ENCODE results near the gene RNF213.

RNF213 gene

DNA sequence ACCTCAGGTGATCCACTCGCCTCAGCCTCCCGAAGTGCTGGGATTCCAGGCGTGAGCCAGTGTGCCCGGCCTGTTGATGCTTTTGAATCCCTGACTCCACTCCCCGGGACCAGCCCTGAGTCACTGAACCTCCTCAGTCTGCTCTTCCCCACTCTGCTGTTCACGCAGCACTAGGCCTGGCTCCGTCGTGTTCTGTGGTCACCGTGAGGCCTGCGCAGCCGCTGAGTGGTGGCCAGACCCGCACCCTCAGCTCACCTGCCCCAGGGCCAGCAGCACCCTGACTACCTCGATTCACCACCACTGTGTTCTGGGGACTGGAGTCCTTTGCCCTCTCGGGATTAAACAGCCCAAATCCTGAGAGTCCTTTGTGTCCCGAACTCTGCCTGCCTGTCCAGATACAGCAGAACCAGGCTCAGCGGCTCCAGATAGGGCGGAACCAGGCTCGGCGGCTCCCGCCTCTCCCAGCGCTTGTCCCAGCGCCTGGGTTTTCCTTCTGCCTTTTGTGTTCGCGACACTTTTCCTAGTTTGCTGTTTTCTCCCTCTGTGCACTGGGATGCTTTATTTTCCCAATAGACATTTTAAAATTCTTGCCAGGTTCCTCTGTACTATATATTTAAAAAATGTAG lies 95.7 kb downstream of the RNF213 start:
- POLR2A ChIA-PET: no interaction called here
- Histone ChIP-seq H3K27ac (ENCODE audit: insufficient read depth in 1 of 2, low read depth in 1 of 2, low read length in 2 of 2, poor library complexity in 1 of 2, severe bottlenecking in 2 of 2) (no peak overlapping the region), H3K9me3 (ENCODE audit: control extremely low read depth in 1 of 5, control insufficient read depth in 4 of 5, insufficient read depth in 2 of 5, low read depth in 1 of 5, low read length in 4 of 5) (peaks cover 1 to 13% (median 7%) of the 10 kb centered on the region in 5 experiments), H3K27me3 (replicated peaks in 2 of 5; ENCODE audit: control insufficient read depth in 4 of 5, insufficient read depth in 5 of 5, low read length in 4 of 5) (no peaks in the 10 kb centered on the region), H3K4me1 (ENCODE audit: control extremely low read depth in 1 of 4, control insufficient read depth in 4 of 4, insufficient read depth in 4 of 4, low read length in 3 of 4) (no peaks in the 10 kb centered on the region), H3K4me3 (ENCODE audit: control insufficient read depth in 1 of 7, extremely low read depth in 1 of 7, insufficient read depth in 4 of 7, low read depth in 2 of 7, low read length in 6 of 7) (no peak overlapping the region), H3K36me3 (ENCODE audit: control insufficient read depth in 4 of 4, insufficient read depth in 4 of 4, low read length in 3 of 4) (peaks cover 28 to 89% (median 75%) of the 10 kb centered on the region in 4 experiments)
- 97% methylated on average over 22 of the region's 24 CpGs for WGBS (ENCODE audit: insufficient coverage)
- CTCF ChIA-PET: no interaction called here
- no peak for DNase-seq

DNA sequence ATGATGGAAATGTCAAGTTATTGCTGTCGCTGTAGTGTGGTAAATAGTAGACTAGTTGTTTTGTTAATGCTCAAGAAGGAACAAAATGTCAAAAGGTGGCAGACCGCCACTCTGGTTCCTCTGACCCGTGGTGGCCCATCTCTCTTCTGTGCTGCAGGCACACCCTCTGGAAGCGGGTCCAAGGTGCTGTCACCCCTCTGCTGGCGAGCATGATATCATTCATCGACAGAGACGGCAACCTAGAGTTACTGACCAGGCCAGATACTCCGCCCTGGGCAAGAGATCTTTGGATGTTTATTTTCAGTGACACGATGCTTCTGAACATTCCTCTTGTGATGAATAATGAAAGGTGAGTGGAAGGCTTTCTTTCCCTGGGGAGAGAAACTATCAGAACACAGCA lies 97.5 kb downstream of the RNF213 start:
- Histone ChIP-seq H3K9me3 (ENCODE audit: control extremely low read depth in 1 of 5, control insufficient read depth in 4 of 5, insufficient read depth in 2 of 5, low read depth in 1 of 5, low read length in 4 of 5) (peaks cover 1 to 16% (median 7%) of the 10 kb centered on the region in 5 experiments), H3K4me1 (ENCODE audit: control extremely low read depth in 1 of 4, control insufficient read depth in 4 of 4, insufficient read depth in 4 of 4, low read length in 3 of 4) (no peaks in the 10 kb centered on the region), H3K4me3 (ENCODE audit: control insufficient read depth in 1 of 7, extremely low read depth in 1 of 7, insufficient read depth in 4 of 7, low read depth in 2 of 7, low read length in 6 of 7) (no peak overlapping the region), H3K27ac (ENCODE audit: insufficient read depth in 1 of 2, low read depth in 1 of 2, low read length in 2 of 2, poor library complexity in 1 of 2, severe bottlenecking in 2 of 2) (no peak overlapping the region), H3K27me3 (replicated peaks in 2 of 5; ENCODE audit: control insufficient read depth in 4 of 5, insufficient read depth in 5 of 5, low read length in 4 of 5) (no peaks in the 10 kb centered on the region), H3K36me3 (ENCODE audit: control insufficient read depth in 4 of 4, insufficient read depth in 4 of 4, low read length in 3 of 4) (peaks cover 27 to 91% (median 70%) of the 10 kb centered on the region in 4 experiments)
- no peak for DNase-seq
- WGBS (ENCODE audit: insufficient coverage): 100% methylated on average over 8 of the region's 9 CpGs
- ChIA-PET POLR2A (no interaction called here), CTCF (no interaction called here)

DNA sequence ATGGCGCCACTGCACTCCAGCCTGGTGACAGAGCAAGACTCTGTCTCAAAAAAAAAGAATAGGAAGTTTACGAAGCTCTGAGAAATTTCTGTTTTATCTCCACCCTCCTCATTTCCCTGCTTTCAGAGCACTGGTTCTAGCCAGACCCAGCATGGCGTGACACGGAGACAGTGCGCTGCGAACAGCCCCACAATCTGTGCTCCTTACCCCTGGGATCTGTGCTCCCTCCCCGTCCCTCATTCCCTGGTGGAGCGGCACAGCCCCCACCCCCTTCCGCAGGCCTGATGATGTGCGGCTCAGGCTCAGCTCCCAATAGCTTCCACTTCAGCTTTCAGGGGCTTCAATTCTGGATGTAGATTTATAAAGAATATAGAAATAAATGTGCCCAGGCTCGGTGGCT lies 98.2 kb downstream of the RNF213 start:
- POLR2A ChIA-PET: no interaction called here

DNA sequence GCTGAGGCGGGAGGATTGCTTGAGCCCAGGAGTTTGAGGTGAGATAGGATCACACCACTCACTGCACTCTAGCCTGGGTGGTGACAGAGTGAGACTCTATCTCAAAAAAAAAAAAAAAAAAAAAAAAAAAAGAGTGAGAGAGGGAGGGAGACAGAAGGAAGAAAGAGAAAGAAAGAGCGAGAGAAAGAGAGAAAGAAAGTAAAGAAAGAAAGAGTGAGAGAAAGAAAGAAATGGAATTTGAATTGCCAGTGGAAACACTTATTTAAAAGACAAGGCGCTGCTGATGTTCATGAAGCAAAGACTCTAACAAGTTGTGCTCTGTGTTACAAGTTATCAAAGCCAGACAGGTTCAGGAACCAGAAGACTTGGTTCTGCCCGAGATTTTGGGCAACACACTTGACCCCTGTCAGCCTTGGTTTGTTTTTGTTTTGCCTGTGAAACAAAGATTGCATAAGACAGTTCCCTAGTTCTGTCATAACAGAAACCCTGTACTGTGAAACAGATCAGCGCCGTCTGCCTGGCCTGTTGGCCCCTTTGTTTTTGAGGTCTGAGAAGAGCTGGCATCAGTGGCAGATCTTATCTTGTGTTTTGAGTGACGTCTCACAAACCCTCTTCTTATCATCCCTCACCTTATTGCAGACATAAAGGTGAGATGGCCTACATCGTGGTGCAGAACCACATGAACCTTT lies 98.9 kb downstream of the RNF213 start:
- no peak overlapping the region for H3K27ac ChIP-seq (ENCODE audit: insufficient read depth in 1 of 2, low read depth in 1 of 2, low read length in 2 of 2, poor library complexity in 1 of 2, severe bottlenecking in 2 of 2)
- DNase-seq: no peak
- no peak overlapping the region for H3K4me3 ChIP-seq (ENCODE audit: control insufficient read depth in 1 of 7, extremely low read depth in 1 of 7, insufficient read depth in 4 of 7, low read depth in 2 of 7, low read length in 6 of 7)
- 94% methylated on average over 5 of the region's 8 CpGs for WGBS (ENCODE audit: insufficient coverage)
- no peaks in the 10 kb centered on the region for H3K4me1 ChIP-seq (ENCODE audit: control extremely low read depth in 1 of 4, control insufficient read depth in 4 of 4, insufficient read depth in 4 of 4, low read length in 3 of 4)
- H3K27me3 ChIP-seq (replicated peaks in 2 of 5; ENCODE audit: control insufficient read depth in 4 of 5, insufficient read depth in 5 of 5, low read length in 4 of 5): no peaks in the 10 kb centered on the region
- ChIA-PET POLR2A (no interaction called here), CTCF (interaction anchor here (1.2 kb wide), 1 partner anchor 14 kb away, joined by 3 read pairs; no protein-coding TSS in a partner anchor)
- peaks cover 24 to 91% (median 69%) of the 10 kb centered on the region in 4 experiments for H3K36me3 ChIP-seq (ENCODE audit: control insufficient read depth in 4 of 4, insufficient read depth in 4 of 4, low read length in 3 of 4)
- peaks cover 1 to 16% (median 7%) of the 10 kb centered on the region in 5 experiments for H3K9me3 ChIP-seq (ENCODE audit: control extremely low read depth in 1 of 5, control insufficient read depth in 4 of 5, insufficient read depth in 2 of 5, low read depth in 1 of 5, low read length in 4 of 5)

More for the DNA sequence above, 98.2 kb downstream of the RNF213 start:
- no peak overlapping the region for H3K27ac ChIP-seq (ENCODE audit: insufficient read depth in 1 of 2, low read depth in 1 of 2, low read length in 2 of 2, poor library complexity in 1 of 2, severe bottlenecking in 2 of 2)
- H3K27me3 ChIP-seq (replicated peaks in 2 of 5; ENCODE audit: control insufficient read depth in 4 of 5, insufficient read depth in 5 of 5, low read length in 4 of 5): no peaks in the 10 kb centered on the region
- no peak overlapping the region for H3K4me3 ChIP-seq (ENCODE audit: control insufficient read depth in 1 of 7, extremely low read depth in 1 of 7, insufficient read depth in 4 of 7, low read depth in 2 of 7, low read length in 6 of 7)
- DNase-seq: no peak
- peaks cover 26 to 91% (median 70%) of the 10 kb centered on the region in 4 experiments for H3K36me3 ChIP-seq (ENCODE audit: control insufficient read depth in 4 of 4, insufficient read depth in 4 of 4, low read length in 3 of 4)
- H3K9me3 ChIP-seq (ENCODE audit: control extremely low read depth in 1 of 5, control insufficient read depth in 4 of 5, insufficient read depth in 2 of 5, low read depth in 1 of 5, low read length in 4 of 5): peaks cover 1 to 16% (median 7%) of the 10 kb centered on the region in 5 experiments
- WGBS (ENCODE audit: insufficient coverage): 97% methylated on average over 10 of the region's 11 CpGs
- no peaks in the 10 kb centered on the region for H3K4me1 ChIP-seq (ENCODE audit: control extremely low read depth in 1 of 4, control insufficient read depth in 4 of 4, insufficient read depth in 4 of 4, low read length in 3 of 4)
- CTCF ChIA-PET: interaction anchor here (1.2 kb wide), 1 partner anchor 15 kb away, joined by 3 read pairs; no protein-coding TSS in a partner anchor

DNA sequence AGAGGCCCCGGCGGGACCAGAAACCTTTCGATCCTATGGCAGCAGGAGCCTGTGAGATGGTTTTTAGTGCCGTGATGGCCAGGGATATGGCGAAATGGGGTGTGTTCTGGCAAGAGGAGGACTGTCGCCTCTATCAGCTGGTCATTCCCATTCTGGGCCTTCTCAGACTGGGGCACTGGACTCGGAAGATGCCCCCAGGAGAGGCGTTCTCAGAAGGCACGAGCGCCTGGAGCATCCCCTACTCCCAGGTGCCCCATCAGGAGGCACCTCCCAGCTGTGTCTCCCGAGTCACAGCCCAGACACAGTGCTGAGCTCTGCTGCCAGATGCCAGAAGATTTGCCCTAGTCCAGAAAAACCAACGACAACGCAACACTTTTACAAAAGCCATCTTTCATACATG lies 99.7 kb downstream of the RNF213 start:
- Histone ChIP-seq H3K36me3 (ENCODE audit: control insufficient read depth in 4 of 4, insufficient read depth in 4 of 4, low read length in 3 of 4) (peaks cover 29 to 92% (median 70%) of the 10 kb centered on the region in 4 experiments), H3K4me1 (ENCODE audit: control extremely low read depth in 1 of 4, control insufficient read depth in 4 of 4, insufficient read depth in 4 of 4, low read length in 3 of 4) (no peaks in the 10 kb centered on the region), H3K9me3 (ENCODE audit: control extremely low read depth in 1 of 5, control insufficient read depth in 4 of 5, insufficient read depth in 2 of 5, low read depth in 1 of 5, low read length in 4 of 5) (peaks cover 1 to 16% (median 7%) of the 10 kb centered on the region in 5 experiments), H3K27me3 (replicated peaks in 2 of 5; ENCODE audit: control insufficient read depth in 4 of 5, insufficient read depth in 5 of 5, low read length in 4 of 5) (no peaks in the 10 kb centered on the region), H3K4me3 (ENCODE audit: control insufficient read depth in 1 of 7, extremely low read depth in 1 of 7, insufficient read depth in 4 of 7, low read depth in 2 of 7, low read length in 6 of 7) (no peak overlapping the region), H3K27ac (ENCODE audit: insufficient read depth in 1 of 2, low read depth in 1 of 2, low read length in 2 of 2, poor library complexity in 1 of 2, severe bottlenecking in 2 of 2) (no peak overlapping the region)
- WGBS (ENCODE audit: insufficient coverage): 97% methylated on average over 9 of the region's 13 CpGs
- DNase-seq: no peak
- CTCF ChIA-PET: no interaction called here
- POLR2A ChIA-PET: no interaction called here

DNA sequence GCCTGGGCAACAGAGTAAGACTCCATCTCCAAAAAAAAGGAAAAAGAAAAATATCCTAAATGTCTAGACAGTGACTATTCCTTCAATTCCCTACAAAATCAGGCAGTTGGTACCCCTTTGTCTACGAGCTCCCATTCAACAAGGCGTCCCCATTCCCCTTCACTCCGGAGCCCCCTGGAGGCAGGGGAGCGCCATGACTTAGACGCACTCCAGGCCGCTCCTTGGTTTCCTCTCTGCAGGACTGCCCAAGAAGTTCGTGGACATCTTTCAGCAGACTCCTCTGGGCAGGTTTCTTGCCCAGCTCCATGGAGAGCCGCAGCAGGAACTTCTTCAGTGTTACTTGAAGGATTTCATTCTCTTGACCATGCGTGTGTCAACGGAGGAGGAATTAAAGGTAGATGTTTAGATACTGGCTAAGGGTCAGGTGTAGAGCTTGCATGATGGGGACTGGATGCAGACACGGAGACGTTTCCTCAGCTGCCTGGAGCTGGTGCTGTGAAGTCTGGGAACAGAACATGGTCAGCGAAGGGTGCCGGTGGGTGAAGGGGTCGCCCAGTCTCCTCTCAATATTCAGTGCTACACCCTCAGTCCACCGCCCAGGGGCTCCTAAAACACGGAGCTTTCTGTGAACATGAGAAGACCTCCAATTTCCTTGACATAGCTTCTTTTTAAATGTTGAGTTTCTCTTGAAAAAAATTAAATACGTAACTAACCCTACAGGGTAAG lies 101.0 kb downstream of the RNF213 start:
- ChIA-PET POLR2A (no interaction called here), CTCF (interaction anchor here (0.8 to 3.6 kb wide), 7 partner anchors 15 to 353 kb away, joined by 3 to 17 read pairs (median 4); no protein-coding TSS in a partner anchor)
- H3K27me3 ChIP-seq (replicated peaks in 2 of 5; ENCODE audit: control insufficient read depth in 4 of 5, insufficient read depth in 5 of 5, low read length in 4 of 5): no peaks in the 10 kb centered on the region
- H3K36me3 ChIP-seq (ENCODE audit: control insufficient read depth in 4 of 4, insufficient read depth in 4 of 4, low read length in 3 of 4): peaks cover 26 to 94% (median 76%) of the 10 kb centered on the region in 4 experiments
- H3K4me1 ChIP-seq (ENCODE audit: control extremely low read depth in 1 of 4, control insufficient read depth in 4 of 4, insufficient read depth in 4 of 4, low read length in 3 of 4): no peaks in the 10 kb centered on the region
- H3K9me3 ChIP-seq (ENCODE audit: control extremely low read depth in 1 of 5, control insufficient read depth in 4 of 5, insufficient read depth in 2 of 5, low read depth in 1 of 5, low read length in 4 of 5): peaks cover 1 to 16% (median 7%) of the 10 kb centered on the region in 5 experiments
- H3K27ac ChIP-seq (ENCODE audit: insufficient read depth in 1 of 2, low read depth in 1 of 2, low read length in 2 of 2, poor library complexity in 1 of 2, severe bottlenecking in 2 of 2): no peak overlapping the region
- WGBS (ENCODE audit: insufficient coverage): 94% methylated on average over 16 of the region's 18 CpGs
- no peak overlapping the region for H3K4me3 ChIP-seq (ENCODE audit: control insufficient read depth in 1 of 7, extremely low read depth in 1 of 7, insufficient read depth in 4 of 7, low read depth in 2 of 7, low read length in 6 of 7)
- peak; percentile 7 to 42 (median 30) for DNase-seq
